GF-D8 (cell line): ENCODE data around the gene BRICD5.

Source experiments
- DNase-seq: peaks from one replicate; lab custom pipeline; 2025; lab: John Stamatoyannopoulos, UW

Gene BRICD5

GRCh38 chr16:2180962-2181923 is 29.4 kb downstream of the BRICD5 start:
- DNase-seq: no peak

- no peak for DNase-seq
Observed at GRCh38 chr16:2180461-2180860, 30.2 kb downstream of the BRICD5 start.

GRCh38 chr16:2179576-2179975 is 31.1 kb downstream of the BRICD5 start:
- no peak for DNase-seq

- DNase-seq: no peak
Observed at GRCh38 chr16:2179107-2179501, 31.6 kb downstream of the BRICD5 start.

GRCh38 chr16:2178321-2179106 is 32.1 kb downstream of the BRICD5 start:
- DNase-seq: no peak

- no peak for DNase-seq
Observed at GRCh38 chr16:2177561-2177960, 33.1 kb downstream of the BRICD5 start.

- no peak for DNase-seq
Observed at GRCh38 chr16:2177101-2177500, 33.6 kb downstream of the BRICD5 start.

- DNase-seq: no peak
Observed at GRCh38 chr16:2176047-2176446, 34.6 kb downstream of the BRICD5 start.

- DNase-seq: no peak
Observed at GRCh38 chr16:2175454-2175853, 35.2 kb downstream of the BRICD5 start.

GRCh38 chr16:2174396-2175131 is 36.1 kb downstream of the BRICD5 start:
- DNase-seq: no peak

- DNase-seq: no peak
Observed at GRCh38 chr16:2173916-2174315, 36.7 kb downstream of the BRICD5 start.

- no peak for DNase-seq
Observed at GRCh38 chr16:2173366-2173765, 37.3 kb downstream of the BRICD5 start.

GRCh38 chr16:2172688-2173335 is 37.9 kb downstream of the BRICD5 start:
- DNase-seq: no peak

- DNase-seq: no peak
Observed at GRCh38 chr16:2171601-2172178, 39.0 kb downstream of the BRICD5 start.

GRCh38 chr16:2170587-2171435 is 39.9 kb downstream of the BRICD5 start:
- no peak for DNase-seq

GRCh38 chr16:2170080-2170479 is 40.6 kb downstream of the BRICD5 start:
- DNase-seq: no peak

- DNase-seq: no peak
Observed at GRCh38 chr16:2167068-2167638, 43.5 kb downstream of the BRICD5 start.

- no peak for DNase-seq
Observed at GRCh38 chr16:2166263-2167067, 44.2 kb downstream of the BRICD5 start.

GRCh38 chr16:2165861-2166260 is 44.8 kb downstream of the BRICD5 start:
- DNase-seq: no peak
